H1 (cell line): ENCODE data around the gene BICRAL. TPM values are rescaled to one million over a fixed set of nuclear protein-coding genes. Genes with fewer than 3 reads are reported as not detected.

Experiments
- CTCF ChIA-PET: fragments of 300-600 bp; sonication (Branson Sonifier 250); formaldehyde crosslinking; loops from one replicate; lab custom pipeline; 2021; ENCODE audit not compliant: partially characterized antibody; lab: Charles Lee
- POLR2A ChIA-PET: fragments of 300-600 bp; sonication (Branson Sonifier 250); formaldehyde crosslinking; loops from one replicate; lab custom pipeline; 2021; ENCODE audit warnings: inconsistent platforms; ENCODE audit not compliant: partially characterized antibody; lab: Charles Lee
- DNase-seq, 2 experiments: peaks; one replicate each; pipeline versions ENCODE4 v3.0.0 to v3.0.0-alpha.2; 2010 to 2022; ENCODE audit warnings: low spot score in 2 of 2, low read depth in 1 of 2, mixed read lengths in 1 of 2
- FAIRE-seq: peaks from 2 replicates; lab custom pipeline; 2011; peaks lifted over from hg19 to GRCh38; lab: Jason Lieb, UNC
- H2AFZ ChIP-seq: 2 replicates; pipeline ENCODE4 v1.8.1; 2012; ENCODE audit warnings: low read length, inconsistent platforms
- H2AK5ac ChIP-seq: 2 replicates; pipeline ENCODE4 v1.6.1; 2013; ENCODE audit warnings: low read depth, low read length
- H2BK120ac ChIP-seq: replicated peaks from 2 replicates; pipeline ENCODE3; 2013; ENCODE audit warnings: low read depth, low read length, inconsistent platforms
- H2BK12ac ChIP-seq: 2 replicates; pipeline ENCODE4 v1.6.1; 2013; ENCODE audit warnings: low read depth, low read length
- H2BK15ac ChIP-seq: 2 replicates; pipeline ENCODE4 v1.6.1; 2013; ENCODE audit warnings: low read length
- H2BK20ac ChIP-seq: 2 replicates; pipeline ENCODE4 v1.6.1; 2013; ENCODE audit warnings: low read length
- H2BK5ac ChIP-seq: 2 replicates; pipeline ENCODE4 v1.6.1; 2013; ENCODE audit warnings: low read depth, low read length
- H3K14ac ChIP-seq: 2 replicates; pipeline ENCODE4 v1.6.1; 2013; ENCODE audit warnings: inconsistent platforms; ENCODE audit not compliant: insufficient read length
- H3K18ac ChIP-seq: 2 replicates; pipeline ENCODE4 v1.6.1; 2013; ENCODE audit warnings: low read length; ENCODE audit errors: extremely low read depth
- H3K23ac ChIP-seq: 2 replicates; pipeline ENCODE4 v1.6.1; 2013; ENCODE audit warnings: inconsistent platforms; ENCODE audit not compliant: insufficient read length
- H3K23me2 ChIP-seq: 2 replicates; pipeline ENCODE4 v1.6.1; 2013; ENCODE audit warnings: low read depth, low read length
- H3K27ac ChIP-seq: 2 replicates; pipeline ENCODE4 v1.6.1; 2011; ENCODE audit warnings: low read depth, low read length, inconsistent platforms
- H3K27me3 ChIP-seq, 4 experiments: replicated peaks in 1 of 4; 1 replicate in 1 of 4; 2 replicates in 3 of 4; pipeline versions ENCODE4 v1.6.1 to v1.8.1; 2011 to 2013; ENCODE audit warnings: low read length in 3 of 4, mild to moderate bottlenecking in 3 of 4, inconsistent platforms in 2 of 4, mixed read lengths in 2 of 4, moderate library complexity in 1 of 4; ENCODE audit not compliant: control insufficient read depth in 3 of 4, insufficient read depth in 3 of 4; ENCODE audit errors: extremely low read depth in 1 of 4
- H3K36me3 ChIP-seq, 4 experiments: 2 replicates each; pipeline versions ENCODE4 v1.6.1 to v1.8.1; 2011 to 2013; ENCODE audit warnings: mild to moderate bottlenecking in 4 of 4, low read length in 3 of 4, moderate library complexity in 2 of 4, control low read depth in 1 of 4, inconsistent platforms in 1 of 4; ENCODE audit not compliant: insufficient read depth in 4 of 4, control insufficient read depth in 2 of 4
- H3K4ac ChIP-seq: replicated peaks from 2 replicates; pipeline ENCODE3; 2013; ENCODE audit warnings: low read length, low read depth, mixed read lengths, inconsistent platforms; ENCODE audit not compliant: insufficient read length
- H3K4me1 ChIP-seq, 4 experiments: replicated peaks in 1 of 4; 1 replicate in 1 of 4; 2 replicates in 3 of 4; pipeline versions ENCODE4 v1.6.1 to v1.8.1; 2011 to 2013; ENCODE audit warnings: low read length in 3 of 4, inconsistent platforms in 2 of 4, mixed read lengths in 1 of 4; ENCODE audit not compliant: insufficient read depth in 4 of 4, control insufficient read depth in 3 of 4
- H3K4me2 ChIP-seq, 2 experiments: 2 replicates each; pipeline versions ENCODE4 v1.6.1 to v1.8.1; 2011 to 2013; ENCODE audit warnings: low read depth in 2 of 2, low read length in 2 of 2, control low read depth in 1 of 2, inconsistent platforms in 1 of 2, mild to moderate bottlenecking in 1 of 2; ENCODE audit not compliant: insufficient read depth in 1 of 2
- H3K4me3 ChIP-seq, 4 experiments: fragments of 200-600, 300-600 bp in 1 of 4; sonication (generic), shearing (Covaris generic), sonication (Bioruptor Twin) in 1 of 4; 2 replicates each; pipeline versions ENCODE4 v1.5.1 to v1.8.1; 2011 to 2016; ENCODE audit warnings: low read length in 4 of 4, low read depth in 3 of 4, control low read depth in 2 of 4, inconsistent platforms in 2 of 4, mild to moderate bottlenecking in 2 of 4, mixed read lengths in 1 of 4, moderate library complexity in 1 of 4; ENCODE audit not compliant: insufficient read depth in 2 of 4; ENCODE audit errors: extremely low read depth in 1 of 4
- H3K56ac ChIP-seq: replicated peaks from 2 replicates; pipeline ENCODE3; 2013; ENCODE audit warnings: low read depth, mild to moderate bottlenecking, mixed read lengths, low read length, inconsistent platforms; ENCODE audit not compliant: insufficient read length
- H3K79me1 ChIP-seq: 2 replicates; pipeline ENCODE4 v1.6.1; 2013; ENCODE audit warnings: low read depth, low read length, control low read depth
- H3K79me2 ChIP-seq, 2 experiments: 2 replicates each; pipeline versions ENCODE4 v1.6.1 to v1.8.1; 2012 to 2013; ENCODE audit warnings: low read length in 2 of 2, mild to moderate bottlenecking in 2 of 2, inconsistent platforms in 1 of 2; ENCODE audit not compliant: insufficient read depth in 2 of 2, control insufficient read depth in 1 of 2
- H3K9ac ChIP-seq, 4 experiments: replicated peaks in 1 of 4; 1 replicate in 1 of 4; 2 replicates in 3 of 4; pipeline versions ENCODE4 v1.6.1 to v1.8.1; 2011 to 2013; ENCODE audit warnings: low read depth in 3 of 4, low read length in 3 of 4, control low read depth in 2 of 4, mild to moderate bottlenecking in 2 of 4, moderate library complexity in 2 of 4, inconsistent platforms in 1 of 4; ENCODE audit errors: extremely low read depth in 1 of 4
- H3K9me3 ChIP-seq, 2 experiments: 2 replicates each; pipeline versions ENCODE4 v1.6.1 to v1.8.1; 2012 to 2013; ENCODE audit warnings: mild to moderate bottlenecking in 2 of 2, moderate library complexity in 2 of 2, control low read depth in 1 of 2, inconsistent platforms in 1 of 2, low read depth in 1 of 2, low read length in 1 of 2, mixed read lengths in 1 of 2; ENCODE audit not compliant: insufficient read depth in 2 of 2
- H4K20me1 ChIP-seq, 2 experiments: replicated peaks in 1 of 2; 2 replicates each; pipeline versions ENCODE3 to v1.8.1; 2011 to 2013; ENCODE audit warnings: inconsistent platforms in 2 of 2, low read length in 2 of 2, mild to moderate bottlenecking in 1 of 2; ENCODE audit not compliant: insufficient read depth in 2 of 2, control insufficient read depth in 1 of 2
- H4K5ac ChIP-seq: 2 replicates; pipeline ENCODE4 v1.6.1; 2013; ENCODE audit warnings: low read length, low read depth, mixed read lengths, inconsistent platforms; ENCODE audit not compliant: insufficient read length
- H4K8ac ChIP-seq: 2 replicates; pipeline ENCODE4 v1.8.0; 2013; ENCODE audit warnings: mild to moderate bottlenecking, moderate library complexity, low read length, inconsistent platforms; ENCODE audit not compliant: insufficient read depth; ENCODE audit errors: extremely low read depth
- H4K91ac ChIP-seq: replicated peaks from 2 replicates; pipeline ENCODE3; 2013; ENCODE audit warnings: low read length, mixed read lengths, inconsistent platforms; ENCODE audit not compliant: insufficient read length
- ATF3 ChIP-seq: IDR thresholded peaks from 2 replicates; pipeline ENCODE4 v1.6.1; 2011; ENCODE audit warnings: low read depth, mild to moderate bottlenecking, low read length; ENCODE audit not compliant: insufficient read depth
- CEBPB ChIP-seq: IDR thresholded peaks from 2 replicates; pipeline ENCODE4 v1.6.1; 2012; ENCODE audit warnings: low read depth, low read length
- GTF2F1 ChIP-seq: IDR thresholded peaks from 2 replicates; pipeline ENCODE4 v1.6.1; 2012; ENCODE audit warnings: low read depth, low read length, improper control_type of control experiment, borderline replicate concordance
- HDAC2 ChIP-seq, 2 experiments: fragments of 300-600 bp in 1 of 2; sonication (generic) in 1 of 2; IDR thresholded peaks; 2 replicates each; pipeline ENCODE4 v1.6.1; 2011 to 2012; ENCODE audit warnings: low read depth in 2 of 2, low read length in 2 of 2, mild to moderate bottlenecking in 2 of 2, moderate library complexity in 2 of 2, borderline replicate concordance in 1 of 2, inconsistent platforms in 1 of 2
- JUN ChIP-seq: IDR thresholded peaks from 2 replicates; pipeline ENCODE4 v1.6.1; 2011; ENCODE audit warnings: low read depth, mild to moderate bottlenecking, improper control_type of control experiment, low read length
- JUND ChIP-seq: IDR thresholded peaks from 2 replicates; pipeline ENCODE4 v1.6.1; 2011; ENCODE audit warnings: mild to moderate bottlenecking, improper control_type of control experiment, low read length
- KDM4A ChIP-seq: IDR thresholded peaks from one replicate; pipeline ENCODE4 v1.7.1; 2012; ENCODE audit warnings: low read depth, mild to moderate bottlenecking, moderate library complexity, low read length, inconsistent platforms; ENCODE audit not compliant: severe bottlenecking
- POLR2A ChIP-seq, 2 experiments: IDR thresholded peaks; 1 replicate in 1 of 2; 2 replicates in 1 of 2; pipeline ENCODE4 v1.6.1; 2011; ENCODE audit warnings: low read depth in 2 of 2, low read length in 2 of 2, mild to moderate bottlenecking in 2 of 2; ENCODE audit errors: control extremely low read depth in 1 of 2
- POLR2AphosphoS5 ChIP-seq: IDR thresholded peaks from 2 replicates; pipeline ENCODE4 v1.6.1; 2011; ENCODE audit warnings: low read depth, low read length
- TAF1 ChIP-seq: IDR thresholded peaks from 2 replicates; pipeline ENCODE4 v1.6.1; 2011; ENCODE audit warnings: mild to moderate bottlenecking, low read depth, low read length
- TBP ChIP-seq: IDR thresholded peaks from 2 replicates; pipeline ENCODE4 v1.6.1; 2011; ENCODE audit warnings: low read depth, low read length, improper control_type of control experiment
- YY1 ChIP-seq: IDR thresholded peaks from 2 replicates; pipeline ENCODE4 v1.6.1; 2011; ENCODE audit warnings: low read depth, mild to moderate bottlenecking, low read length
- ZNF274 ChIP-seq: IDR thresholded peaks from 2 replicates; pipeline ENCODE4 v1.7.0; 2012; ENCODE audit warnings: low read length, borderline replicate concordance; ENCODE audit errors: extremely low read depth
- WGBS, 2 experiments: shearing (Covaris generic) in 1 of 2; methylation state at CpG; one replicate each; pipeline versions ENCODE4 v1.1.6 to v1.1.7; 2013 to 2015; ENCODE audit warnings: low lambda C conversion rate in 2 of 2, mixed read lengths in 2 of 2, inconsistent platforms in 1 of 2, low coverage in 1 of 2, missing lambda C conversion rate in 1 of 2; ENCODE audit not compliant: insufficient replicate concordance in 2 of 2, insufficient coverage in 1 of 2, insufficient read length in 1 of 2; ENCODE audit errors: extremely low coverage in 1 of 2, missing lambda C conversion rate in 1 of 2; 5-methylcytosine and 5-hydroxymethylcytosine counted together
- polyA plus RNA-seq, 7 experiments: library from polyadenylated mRNA; depleted of rRNA in 3 of 7; stranded (reverse) in 5 of 7; unstranded in 2 of 7; fragments of >200 nt in 5 of 7; fragments of 200-250 nt in 2 of 7; gene quantifications; 1 replicate in 5 of 7; 2 replicates in 1 of 7; 4 replicates in 1 of 7; pipeline versions ENCODE4 v1.2.1 to v1.2.3, GENCODE V29; 2011 to 2013; ENCODE audit warnings: missing spikeins in 2 of 7, mixed read lengths in 2 of 7
- total RNA-seq: library from RNA; stranded (reverse); fragmentation: NEBNext Ultra II Directional; extraction: Animal tissue kit (Norgen Biotek cat#: 25700); gene quantifications from 2 replicates; pipeline ENCODE4 v1.2.1, GENCODE V29; 2021

The BICRAL gene
- total and polyA plus RNA-seq, 2 of the 8 experiments (the other 6 are each of a cell fraction or from before 2014, with no cell fraction given) = 9.4 to 12.2 TPM

- H3K14ac ChIP-seq = no peak overlapping the region
- peak overlapping the region; percentile 95 for H2BK5ac ChIP-seq
- WGBS, 2 experiments = 0% methylated on average over 9 of the region's 51 CpGs; no CpG with 5 or more reads in 1 of the 2 experiments
- POLR2A ChIA-PET = interaction anchor here (0.8 to 13.8 kb wide), 19 partner anchors 8 to 568 kb away, joined by 3 to 277 read pairs (median 3); partner anchors contain the start of genes RPL7L1 and TBCC
- peak overlapping the region; percentile 32; the same call in 1 of the 2 replicates for H3K18ac ChIP-seq
- H3K79me1 ChIP-seq = no peaks in the 10 kb centered on the region
- H3K56ac ChIP-seq = peak overlapping the region; percentile 98
- no peaks in the 10 kb centered on the region for H3K27me3 ChIP-seq
- no peak overlapping the region for H2BK120ac ChIP-seq
- no peaks in the 10 kb centered on the region; the same call in 1 of the 2 replicates for H3K23me2 ChIP-seq
- H3K27ac ChIP-seq = peak overlapping the region; percentile 98
- peak overlapping the region; percentile 82 to 96 (median 88) for H3K4me3 ChIP-seq
- peaks cover 0 to 4% of the 10 kb centered on the region in 2 experiments for H4K20me1 ChIP-seq
- DNase-seq (peak in 1 of 2 experiments; percentile 78), FAIRE-seq (no peak)
- no peak overlapping the region; the same call in 1 of the 2 replicates for H2BK12ac ChIP-seq
- H3K4me1 ChIP-seq = peaks cover 0 to 9% (median 0%) of the 10 kb centered on the region in 4 experiments; a peak in 3 of 7 replicates
- no peak overlapping the region for H2BK15ac ChIP-seq
- peak overlapping the region; percentile 88 for H4K91ac ChIP-seq
- H3K36me3 ChIP-seq = no peaks in the 10 kb centered on the region
- H4K5ac ChIP-seq = peak overlapping the region; percentile 75
- H3K23ac ChIP-seq = no peak overlapping the region
- CTCF ChIA-PET = no interaction called here
- peaks cover 9 to 50% of the 10 kb centered on the region in 2 experiments; a peak in 3 of 4 replicates for H3K79me2 ChIP-seq
- H2BK20ac ChIP-seq = no peak overlapping the region
- peak overlapping the region; percentile 69 to 72 for H3K4me2 ChIP-seq
- no peaks in the 10 kb centered on the region for H3K9me3 ChIP-seq
- H4K8ac ChIP-seq = peak overlapping the region; percentile 100
- H3K9ac ChIP-seq = peak overlapping the region; percentile 95 to 100 (median 98)
- 0 out of 2 replicates have a peak overlapping the region, but pooled peaks have one; percentile 46 for H2AK5ac ChIP-seq
- no peak overlapping the region for H2AFZ ChIP-seq
- peak overlapping the region; percentile 69 for H3K4ac ChIP-seq
- TF ChIP-seq ATF3 (no peak), TBP (peak; percentile 67; the same call in 1 of the 2 replicates), JUND (peak; percentile 45; the same call in 1 of the 2 replicates), ZNF274 (no peak), POLR2A (IDR thresholded peaks at IDR 0.05; ENCODE audit: control extremely low read depth in 1 of 2, low read depth in 2 of 2, low read length in 2 of 2) (peak; percentile 80 to 83; a peak in 2 of 3 replicates), POLR2AphosphoS5 (peak; percentile 81), TAF1 (peak; percentile 69; the same call in 1 of the 2 replicates), HDAC2 (IDR thresholded peaks at IDR 0.05; ENCODE audit: borderline replicate concordance in 1 of 2, low read depth in 2 of 2, low read length in 2 of 2) (no peak), CEBPB (no peak), JUN (no peak), YY1 (peak; percentile 14; the same call in 1 of the 2 replicates), KDM4A (no peak), GTF2F1 (0 out of 2 replicates have a peak, but pooled peaks have one; percentile 15)
These were observed 881 bp downstream of the BICRAL start for GRCh38 chr6:42782689-42783176.
